ENCODE data around the gene ZBTB7C. TPM values are rescaled to one million over a fixed set of nuclear protein-coding genes. Genes with fewer than 3 reads are reported as not detected.
A peak's percentile ranks its signal among the peaks of the same experiment; 100 is the strongest.

The ZBTB7C gene
- total RNA-seq, 1 experiment from 2014 or later: 0.84 TPM

DNA sequence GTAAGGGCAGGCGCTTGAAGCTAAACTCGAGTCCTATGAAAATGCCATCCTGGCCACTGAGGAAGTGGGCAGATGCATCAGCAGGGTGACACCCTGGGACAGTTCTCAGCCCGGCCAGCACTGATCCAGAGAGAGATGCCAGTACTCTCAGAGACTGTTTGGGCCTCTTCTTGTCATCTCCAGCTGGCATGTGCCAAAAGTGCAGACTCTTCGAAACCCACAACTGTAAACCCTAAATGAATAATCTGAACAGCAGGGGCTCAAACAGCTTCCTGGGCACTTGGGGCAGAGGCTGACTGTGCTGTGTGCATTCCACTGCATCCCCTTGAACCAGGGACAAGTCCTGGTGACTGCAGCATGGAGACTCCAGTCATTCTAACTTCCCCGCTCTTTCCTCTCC is 274.6 kb downstream of the ZBTB7C start:
- no peak for DNase-seq (ENCODE audit: low read depth)
- in situ Hi-C loops (cut with HindIII; ENCODE audit: low pct_unique_long_range_greater_than_20kb, low sequenced_read_pairs): no loop called here

DNA sequence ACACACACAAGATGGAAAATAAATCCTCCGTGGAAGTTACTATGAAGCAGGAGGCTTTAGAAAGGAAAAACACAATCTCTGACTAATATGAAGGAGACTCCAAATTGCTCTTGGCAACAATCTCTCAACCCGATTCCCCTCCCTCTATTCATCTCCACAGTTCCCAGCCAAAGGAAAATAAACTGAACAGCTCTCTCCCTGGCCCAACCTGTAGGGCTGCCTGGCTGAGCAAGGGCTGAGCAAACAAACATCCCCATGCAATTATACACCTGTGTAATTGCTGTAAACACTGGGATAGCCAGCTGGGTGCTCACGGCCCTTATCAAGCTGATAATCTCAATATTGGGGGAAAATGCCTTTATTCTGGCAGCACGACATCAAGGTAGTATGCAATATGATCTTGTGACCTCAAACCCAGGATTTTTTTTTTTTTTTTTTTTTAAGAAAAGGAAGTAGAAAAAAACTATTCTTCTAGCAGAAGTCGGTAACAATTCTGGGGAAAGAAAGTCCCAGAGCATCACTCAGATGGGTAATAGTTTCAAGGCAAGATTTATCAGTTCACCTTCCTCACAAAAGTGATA is 275.4 kb downstream of the ZBTB7C start:
- peak; percentile 47 for DNase-seq (ENCODE audit: low read depth)
- in situ Hi-C loops (cut with HindIII; ENCODE audit: low pct_unique_long_range_greater_than_20kb, low sequenced_read_pairs): no loop called here

DNA sequence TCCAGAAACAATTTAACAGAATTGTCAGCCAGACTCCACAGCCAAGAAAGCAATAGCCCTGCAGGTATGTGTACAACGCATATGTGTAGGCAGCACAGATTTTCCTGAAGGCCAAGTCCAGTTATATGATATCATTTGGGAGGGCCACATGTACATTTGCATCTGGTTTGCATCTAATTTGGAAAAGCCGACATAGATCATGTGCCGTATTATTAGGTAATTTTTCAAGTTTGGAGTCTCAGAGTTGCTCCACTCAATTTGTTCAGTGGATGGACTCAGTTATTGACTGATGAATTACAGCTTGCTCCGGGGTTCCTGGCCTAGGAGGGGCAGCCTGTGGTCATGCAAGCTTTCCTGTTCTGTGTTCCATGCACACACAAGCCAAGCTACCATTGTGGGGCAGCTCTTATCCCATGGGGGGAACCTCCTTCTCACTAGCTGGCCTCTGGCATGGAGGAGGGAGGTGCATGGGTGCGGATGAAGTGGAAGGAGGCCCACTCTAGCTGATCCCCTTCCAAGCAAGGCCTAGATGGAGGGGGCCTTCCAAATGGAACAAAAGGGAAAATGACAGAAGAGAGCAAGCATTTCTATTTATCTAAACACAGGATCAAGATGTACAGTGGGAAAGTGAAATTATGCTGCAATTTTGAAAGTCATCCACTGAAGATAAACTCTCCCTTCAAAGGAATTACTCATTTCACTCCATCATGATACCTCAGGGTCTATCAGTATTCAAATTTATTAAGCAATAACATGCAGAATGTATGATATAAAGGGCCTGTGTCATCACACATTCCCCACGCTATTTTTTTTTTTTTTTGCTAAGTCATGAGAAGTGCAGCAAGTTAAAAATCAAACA is 276.2 kb downstream of the ZBTB7C start:
- in situ Hi-C loops (cut with HindIII; ENCODE audit: low pct_unique_long_range_greater_than_20kb, low sequenced_read_pairs): no loop called here
- DNase-seq (ENCODE audit: low read depth): no peak

DNA sequence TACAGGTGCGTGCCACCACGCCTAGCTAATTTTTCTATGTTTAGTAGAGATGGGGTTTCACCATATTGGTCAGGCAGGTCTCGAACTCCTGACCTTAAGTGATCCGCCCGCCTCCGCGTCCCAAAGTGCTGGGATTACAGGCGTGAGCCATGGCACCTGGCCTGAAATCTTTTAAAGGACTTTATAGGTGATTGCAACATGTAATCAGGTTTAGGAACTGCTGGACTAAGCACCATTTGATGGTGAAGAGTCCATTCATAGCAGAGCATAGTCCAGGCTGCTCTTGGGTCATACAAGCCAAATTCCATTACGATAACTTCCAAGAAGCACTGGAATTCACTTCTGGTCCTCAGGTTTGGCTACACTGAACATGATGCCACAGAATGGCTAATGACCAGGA is 278.1 kb downstream of the ZBTB7C start:
- no peak for DNase-seq (ENCODE audit: low read depth)
- in situ Hi-C loops (cut with HindIII; ENCODE audit: low pct_unique_long_range_greater_than_20kb, low sequenced_read_pairs): no loop called here

DNA sequence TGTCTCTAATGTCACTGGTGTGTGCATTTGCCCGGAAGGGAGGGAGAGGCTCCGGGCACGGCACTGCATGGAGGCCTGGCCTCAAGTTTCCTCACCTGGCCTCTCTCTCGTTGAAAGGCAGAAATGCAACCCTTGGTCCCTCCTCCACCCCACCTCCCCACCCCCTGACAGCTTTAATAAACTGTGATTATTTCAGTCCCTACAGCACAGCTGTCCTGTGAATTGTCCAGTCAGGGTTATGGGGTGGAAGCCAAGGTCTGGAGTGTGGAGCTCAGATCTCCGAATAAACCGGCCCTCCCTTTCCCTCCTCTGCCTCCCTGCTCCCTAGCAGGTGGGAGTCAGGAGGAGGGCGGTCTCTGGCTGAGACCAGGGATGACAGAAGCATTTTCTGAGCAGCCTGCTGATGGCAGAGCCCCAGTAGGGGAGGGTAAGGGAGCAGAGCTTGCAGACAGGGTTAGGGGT is 279.5 kb downstream of the ZBTB7C start:
- in situ Hi-C loops (cut with HindIII; ENCODE audit: low pct_unique_long_range_greater_than_20kb, low sequenced_read_pairs): no loop called here
- DNase-seq (ENCODE audit: low read depth): no peak

DNA sequence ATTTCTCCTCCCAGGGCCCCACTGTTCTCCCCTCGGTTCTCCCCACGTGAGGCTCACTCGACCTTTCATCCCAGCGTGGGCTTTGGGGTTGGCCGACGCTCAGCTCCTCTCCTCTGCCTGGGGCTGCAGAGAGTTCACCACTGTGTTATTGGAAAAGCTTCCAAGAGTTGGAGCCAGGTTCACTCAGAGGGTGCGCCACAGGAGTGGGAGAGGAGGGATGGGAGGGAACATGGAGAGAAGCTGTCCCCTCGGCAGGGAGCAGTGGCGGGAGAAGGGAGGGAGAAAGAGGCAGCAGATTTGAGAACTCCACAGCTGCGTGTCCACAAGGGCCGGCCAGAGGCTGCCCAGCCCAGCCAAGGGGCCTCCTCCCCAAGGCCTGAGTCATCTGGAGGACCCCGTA is 281.6 kb downstream of the ZBTB7C start:
- in situ Hi-C loops (cut with HindIII; ENCODE audit: low pct_unique_long_range_greater_than_20kb, low sequenced_read_pairs): no loop called here
- no peak for DNase-seq (ENCODE audit: low read depth)

DNA sequence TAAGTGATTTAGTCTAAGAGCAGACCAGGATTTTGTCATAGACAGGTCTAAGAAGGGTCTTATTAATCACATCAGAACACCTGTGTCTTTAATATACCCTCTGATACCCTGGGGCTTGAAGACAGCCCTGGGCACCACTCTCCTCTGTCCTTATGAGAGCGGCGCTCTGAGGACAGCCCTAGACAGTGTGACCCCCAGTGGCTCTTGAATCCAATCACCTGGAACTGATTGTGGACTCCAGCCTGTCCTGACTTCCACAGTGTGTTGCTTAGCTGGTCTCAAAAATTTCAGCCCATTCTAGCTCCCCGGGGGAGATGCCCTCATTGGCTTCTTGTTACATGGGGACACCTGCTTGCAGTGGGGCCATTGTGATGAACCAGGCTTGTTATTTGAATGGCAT is 282.9 kb downstream of the ZBTB7C start:
- DNase-seq (ENCODE audit: low read depth): no peak
- in situ Hi-C loops (cut with HindIII; ENCODE audit: low pct_unique_long_range_greater_than_20kb, low sequenced_read_pairs): no loop called here

DNA sequence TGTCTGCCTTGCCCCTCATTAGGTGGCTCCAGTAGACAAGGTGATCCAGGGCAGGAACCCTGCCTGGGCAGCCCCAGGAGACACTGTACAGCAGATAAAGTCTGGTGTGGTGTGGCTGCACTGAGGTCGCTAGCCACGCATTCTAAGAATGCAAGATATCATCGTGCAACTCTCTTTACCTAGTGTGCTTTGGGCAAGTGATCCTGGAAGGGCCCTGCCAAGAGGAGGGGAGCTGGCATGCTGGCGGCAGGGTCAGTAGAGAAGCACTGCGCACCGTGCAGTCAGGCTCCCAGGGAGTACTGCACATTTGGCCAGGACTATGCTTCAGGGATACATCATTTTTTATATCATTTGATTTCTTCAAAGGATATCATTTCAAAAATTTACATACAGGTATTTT is 283.5 kb downstream of the ZBTB7C start:
- in situ Hi-C loops (cut with HindIII; ENCODE audit: low pct_unique_long_range_greater_than_20kb, low sequenced_read_pairs): no loop called here

DNA sequence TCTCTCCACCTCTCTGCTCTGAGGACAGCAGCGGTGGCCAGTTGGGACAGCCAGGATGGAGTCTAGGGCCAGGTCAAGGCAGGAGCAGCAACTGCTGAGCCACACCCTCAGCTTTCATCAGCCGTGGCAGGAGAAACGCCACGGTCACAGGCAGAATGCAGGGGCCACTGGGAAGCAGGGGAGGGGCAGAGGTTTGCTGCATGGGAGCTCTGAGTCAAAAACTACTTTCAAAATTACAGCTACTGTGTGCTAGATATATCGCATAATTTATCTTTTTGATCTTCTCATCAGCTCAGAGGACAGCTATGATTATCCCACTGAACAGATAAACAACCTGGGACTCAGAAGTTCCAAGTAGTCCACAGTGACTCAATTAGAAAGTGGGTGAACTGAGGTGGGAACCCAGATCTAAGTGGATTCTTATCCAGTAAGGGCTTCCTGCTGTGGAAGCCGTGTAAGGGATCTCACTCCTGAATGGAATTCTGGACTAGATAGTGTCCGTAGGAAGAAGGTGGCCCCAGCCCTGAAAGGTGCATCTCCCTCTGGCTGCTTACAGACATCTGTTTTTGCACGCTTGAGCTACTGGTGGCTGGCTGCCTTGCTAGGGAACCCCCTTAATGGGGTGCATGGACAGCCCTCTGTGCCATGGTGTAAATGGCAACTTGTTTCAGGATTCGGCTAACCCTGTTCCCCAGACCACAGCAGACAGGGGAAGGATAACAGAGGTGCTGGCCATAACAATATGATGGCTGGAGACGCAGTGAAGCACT is 284.1 kb downstream of the ZBTB7C start:
- DNase-seq (ENCODE audit: low read depth): no peak
- in situ Hi-C loops (cut with HindIII; ENCODE audit: low pct_unique_long_range_greater_than_20kb, low sequenced_read_pairs): no loop called here

More for the DNA sequence above, 283.5 kb downstream of the ZBTB7C start:
- no peak for DNase-seq (ENCODE audit: low read depth)

DNA sequence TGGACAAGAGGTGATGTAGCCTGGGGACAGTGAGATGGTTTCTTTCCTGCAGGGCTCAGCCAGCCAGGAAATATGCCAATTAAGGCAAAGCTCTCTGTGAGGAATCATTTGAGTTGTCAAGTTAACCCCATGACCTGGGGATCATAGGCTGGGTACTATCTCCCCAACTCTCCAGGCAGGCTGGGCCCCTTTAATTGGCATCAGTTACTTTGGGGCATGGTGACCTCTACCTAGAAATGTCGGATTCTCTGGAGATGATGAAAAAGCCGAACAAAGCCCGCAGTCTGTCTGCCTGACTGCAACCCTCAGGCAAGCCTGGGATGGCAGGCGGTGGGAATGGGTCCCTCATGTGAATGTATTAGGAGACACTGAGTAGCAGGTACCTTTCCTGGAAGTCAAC is 285.2 kb downstream of the ZBTB7C start:
- in situ Hi-C loops (cut with HindIII; ENCODE audit: low pct_unique_long_range_greater_than_20kb, low sequenced_read_pairs): no loop called here
- no peak for DNase-seq (ENCODE audit: low read depth)

DNA sequence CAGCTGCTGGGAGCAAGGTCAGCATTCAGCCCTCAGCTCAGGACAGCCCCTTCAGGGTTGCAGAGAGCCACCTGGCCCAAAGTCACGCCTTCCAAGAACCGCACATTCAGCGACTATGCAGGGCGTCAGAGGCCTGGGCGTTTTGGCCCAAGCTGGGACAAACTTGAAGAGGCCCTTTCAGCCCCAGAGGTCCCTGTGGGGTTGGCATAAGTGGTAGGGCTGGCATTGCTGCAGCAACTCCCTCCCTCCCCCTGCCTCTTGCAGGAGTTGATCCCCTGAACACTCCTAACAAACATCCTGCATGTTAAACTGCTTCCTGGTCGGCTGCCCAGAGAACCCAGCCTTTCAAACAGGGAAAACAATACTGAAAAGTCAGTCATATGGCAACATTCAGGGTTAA is 285.9 kb downstream of the ZBTB7C start:
- in situ Hi-C loops (cut with HindIII; ENCODE audit: low pct_unique_long_range_greater_than_20kb, low sequenced_read_pairs): no loop called here
- no peak for DNase-seq (ENCODE audit: low read depth)

DNA sequence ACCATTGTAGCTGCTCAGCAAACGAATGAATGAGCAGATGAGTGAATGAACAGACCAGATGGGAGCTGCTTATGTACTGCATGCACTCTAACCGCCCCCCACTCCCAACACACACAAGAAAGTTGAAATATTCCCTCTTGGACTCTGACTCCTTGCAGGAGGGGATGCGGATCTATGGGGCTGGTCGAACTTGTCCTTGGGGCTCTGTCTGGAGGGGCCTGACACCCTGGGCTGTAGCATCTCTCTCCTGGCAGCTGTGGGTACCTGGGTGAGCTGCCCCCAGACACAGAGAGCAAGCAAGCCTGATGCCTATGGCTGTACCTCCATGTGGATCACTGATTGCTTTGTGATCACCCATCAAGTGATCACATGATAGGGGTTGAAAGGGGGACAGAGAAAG is 286.4 kb downstream of the ZBTB7C start:
- DNase-seq (ENCODE audit: low read depth): no peak
- in situ Hi-C loops (cut with HindIII; ENCODE audit: low pct_unique_long_range_greater_than_20kb, low sequenced_read_pairs): no loop called here

DNA sequence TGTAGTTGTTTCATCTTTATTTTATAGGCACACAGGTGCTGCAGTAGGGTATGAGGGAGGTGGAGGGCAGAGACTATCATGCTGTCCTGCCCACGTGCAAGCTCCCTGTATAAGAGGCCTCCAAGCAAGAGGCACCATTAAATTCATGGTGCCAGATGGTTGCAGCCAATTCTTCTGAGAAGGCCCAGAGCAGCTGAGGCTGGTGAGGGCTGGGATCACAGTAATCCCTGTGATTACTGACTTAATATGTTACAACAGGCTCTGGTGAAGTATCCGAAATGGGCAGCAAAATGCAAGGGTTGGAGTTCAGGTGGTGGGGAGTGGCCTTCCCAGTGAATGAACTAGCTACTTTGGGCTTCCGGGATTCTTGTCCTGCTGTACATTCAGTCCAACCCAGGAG is 286.8 kb downstream of the ZBTB7C start:
- in situ Hi-C loops (cut with HindIII; ENCODE audit: low pct_unique_long_range_greater_than_20kb, low sequenced_read_pairs): no loop called here
- no peak for DNase-seq (ENCODE audit: low read depth)

DNA sequence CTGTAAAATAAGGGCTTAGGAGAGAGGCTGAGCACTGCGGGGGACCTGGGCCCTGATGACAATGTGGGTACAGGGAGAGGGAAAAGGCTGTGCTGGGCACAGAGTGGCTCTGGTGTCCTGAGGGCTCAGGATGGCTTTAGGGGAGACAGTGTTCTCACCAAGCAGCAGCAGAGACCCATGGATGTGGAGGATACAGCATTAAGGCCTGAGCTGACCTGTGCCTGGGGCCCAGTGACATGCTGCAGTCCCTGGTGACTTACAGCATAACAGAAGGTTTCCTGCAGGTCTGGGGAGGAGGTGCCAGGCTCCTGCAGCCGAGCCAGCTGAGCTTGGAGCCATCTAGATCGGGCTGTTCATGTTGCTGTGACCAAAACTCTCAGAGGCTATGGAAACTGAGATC is 287.4 kb downstream of the ZBTB7C start:
- no peak for DNase-seq (ENCODE audit: low read depth)
- in situ Hi-C loops (cut with HindIII; ENCODE audit: low pct_unique_long_range_greater_than_20kb, low sequenced_read_pairs): no loop called here

DNA sequence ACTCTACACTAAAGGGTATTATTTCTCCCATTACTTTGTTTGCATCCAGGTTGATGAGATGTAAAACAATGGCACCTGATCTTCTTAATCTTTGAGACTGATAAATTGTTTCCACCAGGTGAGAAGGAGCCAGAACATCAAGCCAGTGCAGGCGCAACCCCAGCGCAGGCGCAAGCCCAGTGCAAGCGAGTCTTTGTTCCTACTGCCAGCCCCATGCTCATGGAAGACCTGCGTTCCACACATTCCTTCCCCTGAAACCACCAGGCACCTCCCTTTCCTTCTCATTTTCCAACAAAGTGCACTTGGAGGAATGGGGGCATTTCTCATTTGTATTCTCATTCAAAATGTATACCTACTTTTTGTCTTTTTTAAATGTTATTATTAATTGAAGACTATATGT is 290.0 kb downstream of the ZBTB7C start:
- in situ Hi-C loops (cut with HindIII; ENCODE audit: low pct_unique_long_range_greater_than_20kb, low sequenced_read_pairs): no loop called here
- no peak for DNase-seq (ENCODE audit: low read depth)

DNA sequence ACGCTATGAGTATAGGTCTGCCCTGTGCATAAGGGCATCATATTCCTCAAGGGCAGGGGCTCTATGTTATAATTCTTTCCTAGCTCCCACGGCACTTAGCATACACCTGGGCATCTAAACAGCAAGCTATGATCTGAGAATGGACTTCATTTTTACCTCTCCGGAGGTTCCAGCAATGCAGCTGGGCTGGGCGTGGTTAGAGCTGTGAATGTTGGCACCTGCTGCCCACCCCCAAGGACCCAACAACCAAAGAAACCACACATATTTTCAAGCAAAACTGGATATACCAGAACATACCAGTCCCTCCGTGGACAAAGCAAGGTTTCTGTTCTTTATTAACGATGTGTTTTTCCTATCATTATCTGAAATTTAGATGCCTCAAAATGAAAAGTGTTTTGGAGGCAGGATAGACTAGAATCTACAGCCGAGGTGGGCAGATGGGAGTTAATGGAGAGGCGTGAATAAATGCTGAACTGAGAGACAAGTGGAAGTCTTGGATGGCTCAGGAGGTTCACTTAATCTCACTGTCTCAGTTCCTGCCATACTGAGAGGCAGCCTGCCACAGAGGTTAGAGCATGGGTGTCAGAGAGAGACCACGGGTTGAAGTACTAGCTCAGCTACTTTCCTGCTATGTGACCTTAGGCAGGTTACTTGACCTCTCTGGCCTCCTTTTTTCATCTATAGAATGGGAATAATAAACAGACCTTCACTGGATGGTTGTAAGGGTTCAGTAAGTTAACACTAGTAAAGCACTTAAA is 292.1 kb downstream of the ZBTB7C start:
- no peak for DNase-seq (ENCODE audit: low read depth)
- in situ Hi-C loops (cut with HindIII; ENCODE audit: low pct_unique_long_range_greater_than_20kb, low sequenced_read_pairs): no loop called here

DNA sequence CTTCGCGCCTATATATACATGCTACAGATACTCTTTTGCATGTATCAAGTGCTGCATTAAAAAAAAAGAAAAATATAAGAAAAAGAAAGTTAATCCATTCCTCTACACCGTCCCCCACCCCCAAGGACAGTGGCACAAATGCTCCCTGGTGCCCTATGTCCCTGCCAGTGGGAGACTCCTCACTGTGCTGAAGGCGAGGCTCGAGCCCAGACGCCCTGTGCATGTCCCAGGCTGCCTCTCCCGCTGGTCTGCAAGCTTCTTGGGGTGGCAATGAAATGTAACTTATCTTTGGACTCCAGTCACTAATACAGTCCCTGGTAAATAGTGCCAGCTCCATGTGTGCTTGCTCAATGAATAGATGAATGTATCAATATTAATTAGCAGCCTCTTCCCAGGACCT is 293.2 kb downstream of the ZBTB7C start:
- no peak for DNase-seq (ENCODE audit: low read depth)
- in situ Hi-C loops (cut with HindIII; ENCODE audit: low pct_unique_long_range_greater_than_20kb, low sequenced_read_pairs): no loop called here

DNA sequence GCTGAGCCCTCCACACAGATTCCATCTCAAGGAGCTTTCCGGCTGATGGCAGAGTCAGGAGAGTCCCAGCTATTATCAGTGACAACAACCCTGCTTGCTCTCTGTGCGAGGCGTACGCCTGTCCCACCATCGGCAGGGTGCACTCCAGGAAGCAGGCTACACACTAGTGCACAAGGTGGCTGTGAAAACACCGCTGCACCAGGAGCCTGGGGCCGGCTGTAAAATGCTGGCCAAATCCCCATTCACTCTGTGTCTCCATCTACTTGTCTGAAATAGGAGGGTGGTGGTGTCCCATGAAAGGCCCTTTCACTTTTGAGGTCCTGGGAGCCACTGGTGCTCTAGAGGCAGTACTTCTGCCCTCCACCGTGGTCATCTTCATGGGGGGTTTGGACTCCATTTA is 295.5 kb downstream of the ZBTB7C start:
- in situ Hi-C loops (cut with HindIII; ENCODE audit: low pct_unique_long_range_greater_than_20kb, low sequenced_read_pairs): no loop called here
- no peak for DNase-seq (ENCODE audit: low read depth)

DNA sequence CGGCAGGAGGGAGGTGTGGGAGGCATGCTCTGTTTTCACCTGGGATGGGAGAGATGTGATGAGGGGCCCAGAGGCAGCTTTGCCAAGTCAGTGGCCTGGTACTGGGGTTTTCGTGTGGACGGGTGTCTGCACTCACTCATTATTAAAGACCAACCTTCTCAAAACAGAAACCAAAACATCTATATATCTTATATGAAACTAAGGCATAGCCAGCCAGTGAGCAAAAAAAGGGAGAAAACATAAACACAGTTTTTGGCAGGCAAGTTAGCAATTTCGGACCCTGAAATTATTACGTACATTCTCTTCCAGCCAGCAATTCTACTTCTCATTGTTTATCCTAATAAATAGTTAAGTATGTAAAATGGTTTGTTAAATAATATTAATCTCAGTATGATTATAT is 297.6 kb downstream of the ZBTB7C start:
- no peak for DNase-seq (ENCODE audit: low read depth)
- in situ Hi-C loops (cut with HindIII; ENCODE audit: low pct_unique_long_range_greater_than_20kb, low sequenced_read_pairs): no loop called here
